PC-9 (cell line): Measurements from ENCODE around the gene CSRP1. TPM values are rescaled to one million over a fixed set of nuclear protein-coding genes. Genes with fewer than 3 reads are reported as not detected.
"Not testable (repeated sequence)": the region's sequence is repeated elsewhere in the genome, so short reads cannot be mapped to it uniquely, and the experiment has no call there.

Experiments used
- BruUV-seq: library from RNA; stranded (reverse); fragments of 400-500 nt; replicated peaks from 2 replicates; lab custom pipeline; 2021; lab: Mats Ljungman, UMichigan
- CTCF ChIA-PET: fragments of 300-600 bp; sonication (Branson Sonifier 250); formaldehyde crosslinking; loops from one replicate; lab custom pipeline; 2022; ENCODE audit warnings: antibody characterized with exemption; lab: Charles Lee
- POLR2A ChIA-PET: fragments of 300-600 bp; sonication (Branson Sonifier 250); formaldehyde crosslinking; loops from one replicate; lab custom pipeline; 2022; ENCODE audit warnings: antibody characterized with exemption; ENCODE audit not compliant: unreplicated experiment; lab: Charles Lee
- DNase-seq, 2 experiments: peaks; one replicate each; pipeline versions ENCODE4 v3.0.0 to v3.0.0-alpha.2; 2015 to 2022; ENCODE audit warnings: mixed read lengths in 1 of 2
- H2AFZ ChIP-seq: fragments of 200-600 bp; sonication (generic); 2 replicates; pipeline ENCODE4 v1.8.1; 2017; ENCODE audit warnings: antibody characterized with exemption
- H3F3A ChIP-seq: fragments of 200-600 bp; sonication (generic); 2 replicates; pipeline ENCODE4 v1.8.1; 2017; ENCODE audit warnings: antibody characterized with exemption, mild to moderate bottlenecking, low read depth; ENCODE audit not compliant: insufficient read depth
- H3K27ac ChIP-seq: fragments of 200-600 bp; sonication (generic); 2 replicates; pipeline ENCODE4 v1.6.1; 2016; ENCODE audit warnings: mixed run types
- H3K27me3 ChIP-seq: fragments of 200-600 bp; sonication (generic); 2 replicates; pipeline ENCODE4 v1.6.1; 2016; ENCODE audit warnings: low read depth, mixed run types; ENCODE audit not compliant: insufficient read depth
- H3K36me3 ChIP-seq: fragments of 200-600 bp; sonication (generic); 2 replicates; pipeline ENCODE4 v1.6.1; 2016; ENCODE audit warnings: low read depth, mixed run types
- H3K4me1 ChIP-seq: fragments of 200-600 bp; sonication (generic); replicated peaks from 2 replicates; pipeline ENCODE4 v1.6.1; 2016; ENCODE audit warnings: mixed run types; ENCODE audit not compliant: insufficient read depth
- H3K4me2 ChIP-seq: fragments of 200-600 bp; sonication (generic); 2 replicates; pipeline ENCODE4 v1.6.1; 2017; ENCODE audit warnings: mixed run types
- H3K4me3 ChIP-seq: fragments of 200-600 bp; sonication (generic); 2 replicates; pipeline ENCODE4 v1.6.1; 2016; ENCODE audit warnings: mixed run types
- H3K79me2 ChIP-seq: fragments of 200-600 bp; sonication (generic); 2 replicates; pipeline ENCODE4 v1.6.1; 2017; ENCODE audit warnings: low read depth, mixed run types
- H3K9me2 ChIP-seq: fragments of 200-600 bp; sonication (generic); 2 replicates; pipeline ENCODE4 v1.8.1; 2017; ENCODE audit warnings: mild to moderate bottlenecking; ENCODE audit not compliant: insufficient read depth
- H3K9me3 ChIP-seq: fragments of 200-600 bp; sonication (generic); 2 replicates; pipeline ENCODE4 v1.8.1; 2016; ENCODE audit warnings: low read depth; ENCODE audit not compliant: insufficient read depth
- H4K20me1 ChIP-seq: fragments of 200-600 bp; sonication (generic); 2 replicates; pipeline ENCODE4 v1.8.1; 2017; ENCODE audit not compliant: insufficient read depth
- CTCF ChIP-seq: fragments of 200-600 bp; sonication (generic); conservative IDR thresholded peaks from 2 replicates; pipeline ENCODE4 v1.6.1; 2017; ENCODE audit warnings: mixed run types, antibody characterized with exemption, mild to moderate bottlenecking, moderate library complexity
- EZH2 ChIP-seq: fragments of 200-600 bp; sonication (generic); IDR thresholded peaks from 2 replicates; pipeline ENCODE4 v1.8.0; 2017; ENCODE audit warnings: antibody characterized with exemption, low read depth
- intact Hi-C: fragments of 100-400 bp; cut with micrococcal nuclease; formaldehyde crosslinking; loops from one replicate; pipeline ENCODE4 v1.10.0; 2022; ENCODE audit not compliant: unreplicated experiment
- total RNA-seq: library from RNA; stranded (reverse); gene quantifications from 2 replicates; pipeline ENCODE4 v1.2.3, GENCODE V29; 2021

The CSRP1 gene
- total RNA-seq, 1 experiment from 2014 or later, result 61.3 TPM

- H3K79me2 ChIP-seq, result no peaks in the 10 kb centered on the region
- H3K27ac ChIP-seq, result no peak overlapping the region
- no peak for TF ChIP-seq CTCF
- TF ChIP-seq EZH2, result no peak
- no peak overlapping the region for H3K4me3 ChIP-seq
- H3K36me3 ChIP-seq, result no peaks in the 10 kb centered on the region
- no peaks in the 10 kb centered on the region for H3K9me2 ChIP-seq
- BruUV-seq, result no TSS peak
- ChIA-PET CTCF (no interaction called here), POLR2A (interaction anchor here (0.5 kb wide), 1 partner anchor 15 kb away, joined by 10 read pairs; no protein-coding TSS in a partner anchor)
- peaks cover 2% of the 10 kb centered on the region; the same call in 1 of the 2 replicates for H3F3A ChIP-seq
- no peak overlapping the region for H3K4me2 ChIP-seq
- no peaks in the 10 kb centered on the region for H3K9me3 ChIP-seq
- no peaks in the 10 kb centered on the region for H3K27me3 ChIP-seq
- no peak for DNase-seq
- intact Hi-C loops, result no loop called here
- no peaks in the 10 kb centered on the region for H4K20me1 ChIP-seq
- H3K4me1 ChIP-seq, result peaks cover 2% of the 10 kb centered on the region
- no peak overlapping the region for H2AFZ ChIP-seq
Observed at GRCh38 chr1:201495551-201496295, 11.2 kb downstream of the CSRP1 start.

GRCh38 chr1:201493757-201494617 lies 12.9 kb downstream of the CSRP1 start:
- Histone ChIP-seq H3K79me2 (no peaks in the 10 kb centered on the region), H2AFZ (no peak overlapping the region), H3K27me3 (no peaks in the 10 kb centered on the region), H3F3A (peaks cover 16% of the 10 kb centered on the region; the same call in 1 of the 2 replicates), H3K4me1 (peaks cover 18% of the 10 kb centered on the region), H3K9me3 (no peaks in the 10 kb centered on the region), H4K20me1 (no peaks in the 10 kb centered on the region), H3K4me3 (no peak overlapping the region), H3K9me2 (no peaks in the 10 kb centered on the region), H3K36me3 (no peaks in the 10 kb centered on the region), H3K4me2 (no peak overlapping the region), H3K27ac (no peak overlapping the region)
- intact Hi-C loops, result no loop called here
- TF ChIP-seq EZH2, result no peak
- no peak for TF ChIP-seq CTCF
- ChIA-PET CTCF (interaction anchor here (0.8 kb wide), 1 partner anchor 46 kb away, joined by 9 read pairs; no protein-coding TSS in a partner anchor), POLR2A (interaction anchor here (0.6 kb wide), 1 partner anchor 221 kb away, joined by 3 read pairs; no protein-coding TSS in a partner anchor)
- no peak for DNase-seq
- BruUV-seq, result no TSS peak

GRCh38 chr1:201493026-201493656 lies 13.8 kb downstream of the CSRP1 start:
- intact Hi-C loops, H3K27me3 ChIP-seq, BruUV-seq, H3K4me2 ChIP-seq, H3K36me3 ChIP-seq, H3K9me2 ChIP-seq, H3K4me3 ChIP-seq, POLR2A ChIA-PET, H4K20me1 ChIP-seq, H3K79me2 ChIP-seq, DNase-seq, H2AFZ ChIP-seq, H3K27ac ChIP-seq, H3K9me3 ChIP-seq, CTCF ChIA-PET: not testable (repeated sequence)
- H3K4me1 ChIP-seq, result peaks cover 26% of the 10 kb centered on the region
- peaks cover 23% of the 10 kb centered on the region; the same call in 1 of the 2 replicates for H3F3A ChIP-seq
